Measurements from ENCODE around the gene SCG3. TPM values are rescaled to one million over a fixed set of nuclear protein-coding genes. Genes with fewer than 3 reads are reported as not detected.
A peak's percentile ranks its signal among the peaks of the same experiment; 100 is the strongest.

SCG3 gene
- polyA plus RNA-seq = not detected in 3 replicates
- not detected for polyA plus RNA-seq (2011; ENCODE audit: low read depth)
- polyA plus RNA-seq (2011; cell fraction: cytosol; rRNA removed) = 0.05 TPM in 1 of 2 replicates, not detected in the other
- 0.04 TPM in 2 replicates for polyA plus RNA-seq (2011; cell fraction: nucleus; rRNA removed)
- not detected in 2 replicates for polyA plus RNA-seq (2012; ENCODE audit: low replicate concordance)
- polyA minus RNA-seq = not detected in 3 replicates
- not detected for polyA minus RNA-seq (2011; cell fraction: cytosol; rRNA and poly(A)+ RNA removed)
- not detected in 2 replicates for polyA minus RNA-seq (2011; cell fraction: nucleus; rRNA and poly(A)+ RNA removed)

DNA sequence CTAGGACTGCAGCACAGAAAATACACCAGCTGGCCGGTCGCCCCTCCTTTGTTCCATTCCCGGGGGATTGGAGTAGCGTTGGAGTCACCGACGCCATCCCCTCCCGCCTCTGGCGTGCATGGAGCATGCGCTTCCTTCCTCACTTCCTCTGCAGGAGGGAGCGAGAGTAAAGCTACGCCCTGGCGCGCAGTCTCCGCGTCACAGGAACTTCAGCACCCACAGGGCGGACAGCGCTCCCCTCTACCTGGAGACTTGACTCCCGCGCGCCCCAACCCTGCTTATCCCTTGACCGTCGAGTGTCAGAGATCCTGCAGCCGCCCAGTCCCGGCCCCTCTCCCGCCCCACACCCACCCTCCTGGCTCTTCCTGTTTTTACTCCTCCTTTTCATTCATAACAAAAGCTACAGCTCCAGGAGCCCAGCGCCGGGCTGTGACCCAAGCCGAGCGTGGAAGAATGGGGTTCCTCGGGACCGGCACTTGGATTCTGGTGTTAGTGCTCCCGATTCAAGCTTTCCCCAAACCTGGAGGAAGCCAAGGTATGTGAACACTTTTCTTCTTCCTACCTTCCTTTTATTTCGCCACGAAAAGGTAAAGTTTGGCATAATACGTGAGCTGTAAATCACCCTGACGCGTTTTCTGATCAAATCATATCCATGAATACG is at the start of gene SCG3:
Gene SCG3, plus strand, starts transcription at position 201 of the 661 bp plus-strand sequence. Its CDS starts 253 bp downstream, at position 454.
- H3K9me1 ChIP-seq (ENCODE audit: control insufficient read depth, extremely low read depth, insufficient read depth, low read length) = no peaks in the 10 kb centered on the region
- H3K27ac ChIP-seq (ENCODE audit: control insufficient read depth, insufficient read depth, low read length) = no peak within 1 kb of the TSS
- H3K9me3 ChIP-seq (ENCODE audit: control insufficient read depth, low read depth, low read length) = no peaks in the 10 kb centered on the region
- no peak within 1 kb of the TSS for H2AFZ ChIP-seq (ENCODE audit: control insufficient read depth, low read length)
- DNase-seq (ENCODE audit: low read depth, low spot score) = peak; percentile 7
- dilution Hi-C loops (cut with MboI; ENCODE audit: extremely low pct_ligation_motif_present, low sequenced_read_pairs) = no loop called here
- H3K27me3 ChIP-seq (ENCODE audit: control insufficient read depth, extremely low read depth, insufficient read depth, low read length) = peaks cover 12% of the 10 kb centered on the region
- peak within 1 kb of the TSS in 2 of 3 experiments; percentile 4 to 10 for H3K4me3 ChIP-seq (ENCODE audit: control insufficient read depth in 2 of 3, extremely low read depth in 1 of 3, insufficient read depth in 2 of 3, low read depth in 1 of 3, low read length in 3 of 3)
- FAIRE-seq = no peak
- TF ChIP-seq EZH2 (IDR thresholded peaks at IDR 0.05; ENCODE audit: low read length) = peak; percentile 11
- TF ChIP-seq, protein P1, sequence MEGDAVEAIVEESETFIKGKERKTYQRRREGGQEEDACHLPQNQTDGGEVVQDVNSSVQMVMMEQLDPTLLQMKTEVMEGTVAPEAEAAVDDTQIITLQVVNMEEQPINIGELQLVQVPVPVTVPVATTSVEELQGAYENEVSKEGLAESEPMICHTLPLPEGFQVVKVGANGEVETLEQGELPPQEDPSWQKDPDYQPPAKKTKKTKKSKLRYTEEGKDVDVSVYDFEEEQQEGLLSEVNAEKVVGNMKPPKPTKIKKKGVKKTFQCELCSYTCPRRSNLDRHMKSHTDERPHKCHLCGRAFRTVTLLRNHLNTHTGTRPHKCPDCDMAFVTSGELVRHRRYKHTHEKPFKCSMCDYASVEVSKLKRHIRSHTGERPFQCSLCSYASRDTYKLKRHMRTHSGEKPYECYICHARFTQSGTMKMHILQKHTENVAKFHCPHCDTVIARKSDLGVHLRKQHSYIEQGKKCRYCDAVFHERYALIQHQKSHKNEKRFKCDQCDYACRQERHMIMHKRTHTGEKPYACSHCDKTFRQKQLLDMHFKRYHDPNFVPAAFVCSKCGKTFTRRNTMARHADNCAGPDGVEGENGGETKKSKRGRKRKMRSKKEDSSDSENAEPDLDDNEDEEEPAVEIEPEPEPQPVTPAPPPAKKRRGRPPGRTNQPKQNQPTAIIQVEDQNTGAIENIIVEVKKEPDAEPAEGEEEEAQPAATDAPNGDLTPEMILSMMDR (optimal IDR thresholded peaks at IDR 0.05 in 1 of 3, IDR thresholded peaks at IDR 0.05 in 1 of 3, conservative IDR thresholded peaks at IDR 0.05 in 1 of 3; ENCODE audit: extremely low read depth in 1 of 3, insufficient read depth in 2 of 3, low read length in 3 of 3) = no peak
- peak within 1 kb of the TSS; percentile 54 for H3K4me2 ChIP-seq (ENCODE audit: control insufficient read depth, extremely low read depth, insufficient read depth, low read depth, low read length)
- H3K4me1 ChIP-seq (ENCODE audit: control insufficient read depth, extremely low read depth, insufficient read depth, low read length) = peaks cover 3% of the 10 kb centered on the region
- H3K9ac ChIP-seq (ENCODE audit: control insufficient read depth, extremely low read depth, insufficient read depth, low read length) = no peak within 1 kb of the TSS
- H3K36me3 ChIP-seq (ENCODE audit: control insufficient read depth in 2 of 2, extremely low read depth in 1 of 2, insufficient read depth in 2 of 2, low read length in 2 of 2) = no peaks in the 10 kb centered on the region
- no peaks in the 10 kb centered on the region for H3K79me2 ChIP-seq (ENCODE audit: control insufficient read depth, insufficient read depth, low read length)
- no peaks in the 10 kb centered on the region for H4K20me1 ChIP-seq (ENCODE audit: control insufficient read depth, extremely low read depth, insufficient read depth, low read length)

DNA sequence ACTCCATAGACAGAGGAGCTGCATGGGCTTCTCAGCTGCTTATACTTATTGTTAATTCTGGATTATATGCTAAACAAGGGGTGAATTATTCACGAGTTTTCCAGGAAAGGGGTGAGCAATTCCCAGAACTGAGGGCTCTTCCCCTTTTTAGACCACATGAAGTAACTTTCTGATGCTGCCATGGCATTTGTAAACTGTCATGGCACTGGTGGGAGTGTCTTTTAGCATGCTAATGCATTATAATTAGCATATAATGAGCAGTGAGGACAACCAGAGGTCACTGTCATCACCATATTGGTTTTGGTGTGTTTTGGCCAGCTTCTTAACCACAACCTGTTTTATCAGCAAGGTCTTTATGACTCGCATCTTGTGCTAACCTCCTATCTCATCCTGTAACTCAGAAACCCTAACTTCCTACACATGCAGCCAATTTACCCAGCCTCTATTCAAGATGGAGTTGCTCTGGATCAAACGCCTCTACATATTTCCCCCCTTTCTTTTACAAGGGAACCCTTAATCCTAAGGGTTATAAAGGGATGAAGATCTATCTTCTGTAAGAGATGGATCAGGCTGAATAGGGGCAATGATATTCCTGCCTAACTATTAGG is 46.6 kb upstream of the SCG3 start:
- FAIRE-seq (peak; percentile 13), DNase-seq (ENCODE audit: low read depth, low spot score) (no peak)
- no peaks in the 10 kb centered on the region for H3K9me1 ChIP-seq (ENCODE audit: control insufficient read depth, extremely low read depth, insufficient read depth, low read length)
- H3K27me3 ChIP-seq (ENCODE audit: control insufficient read depth, extremely low read depth, insufficient read depth, low read length) = no peaks in the 10 kb centered on the region
- H3K79me2 ChIP-seq (ENCODE audit: control insufficient read depth, insufficient read depth, low read length) = no peaks in the 10 kb centered on the region
- H3K27ac ChIP-seq (ENCODE audit: control insufficient read depth, insufficient read depth, low read length) = no peak overlapping the region
- no peaks in the 10 kb centered on the region for H3K4me1 ChIP-seq (ENCODE audit: control insufficient read depth, extremely low read depth, insufficient read depth, low read length)
- no peak overlapping the region for H3K4me2 ChIP-seq (ENCODE audit: control insufficient read depth, extremely low read depth, insufficient read depth, low read depth, low read length)
- no peak overlapping the region for H3K9ac ChIP-seq (ENCODE audit: control insufficient read depth, extremely low read depth, insufficient read depth, low read length)
- H3K9me3 ChIP-seq (ENCODE audit: control insufficient read depth, low read depth, low read length) = no peaks in the 10 kb centered on the region
- no peaks in the 10 kb centered on the region for H3K36me3 ChIP-seq (ENCODE audit: control insufficient read depth in 2 of 2, extremely low read depth in 1 of 2, insufficient read depth in 2 of 2, low read length in 2 of 2)
- H4K20me1 ChIP-seq (ENCODE audit: control insufficient read depth, extremely low read depth, insufficient read depth, low read length) = no peaks in the 10 kb centered on the region
- H2AFZ ChIP-seq (ENCODE audit: control insufficient read depth, low read length) = no peak overlapping the region
- dilution Hi-C loops (cut with MboI; ENCODE audit: extremely low pct_ligation_motif_present, low sequenced_read_pairs) = no loop called here
- H3K4me3 ChIP-seq (ENCODE audit: control insufficient read depth in 2 of 3, extremely low read depth in 1 of 3, insufficient read depth in 2 of 3, low read depth in 1 of 3, low read length in 3 of 3) = no peak overlapping the region
- no peak for TF ChIP-seq EZH2 (IDR thresholded peaks at IDR 0.05; ENCODE audit: low read length)
- TF ChIP-seq, protein P1 (optimal IDR thresholded peaks at IDR 0.05 in 1 of 3, IDR thresholded peaks at IDR 0.05 in 1 of 3, conservative IDR thresholded peaks at IDR 0.05 in 1 of 3; ENCODE audit: extremely low read depth in 1 of 3, insufficient read depth in 2 of 3, low read length in 3 of 3) = no peak
